Activated effector memory CD4-positive, alpha-beta T cell treated with anti-CD3 and anti-CD28 coated beads, Interleukin-2, amount 50 U/mL, for 16 hours (primary cell): Measurements from ENCODE around the gene DPP7.
A peak's percentile ranks its signal among the peaks of the same experiment; 100 is the strongest.
"Not testable (repeated sequence)": the region's sequence is repeated elsewhere in the genome, so short reads cannot be mapped to it uniquely, and the experiment has no call there.

ENCODE experiments used
- DNase-seq: peaks from one replicate; pipeline ENCODE4 v3.0.0-alpha.2; 2020

DPP7 gene

DNA sequence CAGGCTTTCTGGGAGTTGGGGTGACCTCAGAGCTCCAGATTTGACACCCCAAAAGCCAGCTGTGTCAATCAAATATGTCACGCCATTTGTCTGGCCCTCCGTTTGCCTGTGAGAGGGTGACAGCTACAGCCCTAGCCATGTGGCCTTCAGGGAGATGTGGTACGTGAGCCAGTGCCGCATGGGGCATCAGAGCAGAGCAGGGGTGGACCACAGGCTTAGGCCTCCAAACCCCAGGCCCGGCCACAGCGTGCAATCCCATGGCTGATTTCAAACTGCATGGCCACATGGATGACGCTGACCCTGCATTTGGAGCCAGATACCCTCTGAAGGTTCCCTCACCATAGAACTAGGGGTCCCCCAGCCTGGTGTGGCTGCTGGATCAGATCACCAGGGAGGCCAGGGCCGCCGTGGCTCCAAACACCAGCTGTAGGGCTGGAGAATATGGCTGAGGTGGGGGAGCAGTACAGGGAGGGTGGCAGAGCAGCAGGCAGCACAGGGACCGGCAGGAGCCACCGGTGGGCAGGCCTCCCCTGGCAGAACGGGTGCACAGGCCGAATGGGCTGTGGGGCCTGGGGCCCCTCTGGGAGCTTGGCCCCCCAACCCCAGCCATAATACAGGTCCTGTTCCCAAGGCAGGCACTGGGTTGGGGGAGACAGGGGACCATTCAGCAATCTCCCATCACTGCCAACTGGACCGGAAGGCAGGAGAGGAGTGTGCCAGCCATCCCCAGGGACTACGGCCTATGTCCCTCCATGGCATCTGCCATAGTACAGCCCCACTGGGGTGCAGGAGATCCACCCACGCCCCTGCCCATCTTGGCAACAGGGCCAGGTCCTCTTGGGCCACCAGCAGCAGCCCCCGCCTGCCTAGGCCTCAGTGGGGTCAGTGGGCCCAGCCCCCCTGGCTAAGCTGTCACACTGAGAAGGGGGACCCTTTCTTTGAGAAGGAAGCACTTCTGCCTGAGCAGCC is 45.7 kb downstream of the DPP7 start:
- no peak for DNase-seq

DNA sequence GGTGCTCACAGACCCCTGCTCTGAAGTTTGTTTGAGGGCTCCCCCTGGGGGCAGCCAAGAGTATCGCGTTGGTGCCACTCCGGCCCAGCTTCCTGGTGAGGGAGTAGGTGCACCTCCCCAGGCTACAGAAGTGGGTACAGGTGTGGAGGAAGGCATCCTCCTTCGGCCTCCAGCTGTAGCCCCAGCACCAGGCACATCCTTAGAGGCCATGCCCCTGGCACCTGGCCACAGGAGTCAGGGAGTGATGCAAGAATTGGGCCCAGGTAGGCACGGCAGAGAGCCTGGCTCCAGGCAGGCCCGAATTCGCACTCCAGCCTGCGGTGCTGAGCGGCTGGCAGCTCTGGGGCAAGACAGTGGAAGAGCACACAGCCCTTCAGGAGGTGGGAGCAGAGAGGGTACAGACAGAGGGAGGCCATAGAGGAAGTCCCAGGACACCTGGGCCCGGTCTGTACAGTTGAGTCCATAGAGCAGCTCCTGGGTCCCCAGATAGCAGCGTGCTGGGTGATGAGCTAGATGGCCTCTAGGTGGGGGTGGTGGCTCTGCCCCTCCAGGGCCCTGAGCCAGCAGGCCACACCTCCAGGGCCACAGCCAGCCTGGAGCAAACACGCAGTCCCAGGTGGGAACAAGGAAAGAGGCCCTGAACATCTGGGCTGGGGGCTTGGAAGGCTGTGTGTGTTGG is 46.5 kb downstream of the DPP7 start:
- DNase-seq = peak; percentile 95

DNA sequence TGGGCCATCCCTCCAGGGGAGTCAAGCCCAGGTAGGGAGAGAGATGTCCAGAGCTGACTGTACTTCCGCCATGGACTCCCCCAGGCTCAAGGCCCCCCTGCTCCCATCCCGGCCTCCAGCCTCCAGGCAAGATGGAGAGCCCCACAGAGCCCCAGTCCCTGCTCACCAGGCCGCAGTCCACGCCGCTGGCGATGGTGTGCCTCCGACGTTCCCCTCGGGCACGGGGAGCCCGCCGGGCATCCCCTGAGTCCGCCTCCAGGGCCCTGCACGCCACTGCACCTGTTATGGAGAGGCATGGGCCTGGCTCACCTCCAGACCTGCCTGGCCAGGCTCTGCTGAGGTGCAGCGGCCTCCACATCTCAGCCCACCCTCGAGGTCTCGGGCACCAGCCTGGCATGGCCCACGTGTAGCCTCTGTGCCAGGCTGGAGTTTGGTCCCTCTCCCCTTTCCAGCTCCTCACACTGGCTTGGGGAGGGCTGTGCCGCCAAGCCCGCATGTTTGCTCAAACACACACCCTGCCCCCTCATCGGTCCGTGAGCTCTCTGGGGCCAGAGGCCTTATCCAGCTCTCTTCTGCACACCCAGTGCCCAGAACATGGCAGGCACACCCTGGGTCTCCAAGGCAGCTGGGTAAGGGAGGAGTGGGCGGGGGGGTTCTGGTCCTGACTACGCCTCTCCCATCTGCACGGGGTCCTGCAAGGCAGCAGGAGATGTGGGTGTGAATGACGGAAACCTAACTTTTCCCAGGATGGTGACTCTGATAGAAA is 48.3 kb downstream of the DPP7 start:
- no peak for DNase-seq

DNA sequence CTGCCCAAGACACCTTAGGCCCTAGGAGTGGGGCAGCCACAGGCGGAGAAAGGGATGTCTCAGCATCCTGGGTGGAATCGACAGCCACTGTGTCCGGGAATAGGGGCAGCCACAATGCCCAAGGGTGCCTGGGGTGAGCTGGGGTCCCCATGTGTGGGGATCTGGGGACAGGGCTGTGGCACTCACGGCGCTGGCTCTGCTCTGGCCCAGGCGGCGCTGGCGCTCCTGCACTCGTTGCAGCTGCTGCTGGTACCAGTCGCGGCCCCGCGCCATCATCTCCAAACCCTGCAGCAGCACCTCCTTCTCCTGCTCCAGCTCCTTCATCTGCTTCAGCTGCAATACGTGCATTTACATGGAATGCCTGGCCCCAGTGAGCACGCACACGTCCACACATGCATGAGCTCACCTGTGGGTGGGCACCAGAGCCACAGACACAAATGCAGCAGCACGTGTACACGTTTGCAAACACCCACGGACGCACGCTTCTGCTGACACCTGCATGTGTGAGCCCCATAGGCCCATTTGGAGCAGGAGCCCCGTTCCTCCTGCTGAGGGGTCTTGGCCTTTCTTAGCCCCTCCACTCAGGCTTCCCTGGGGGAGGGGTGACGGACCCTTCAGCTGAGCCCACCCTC is 49.1 kb downstream of the DPP7 start:
- no peak for DNase-seq

DNA sequence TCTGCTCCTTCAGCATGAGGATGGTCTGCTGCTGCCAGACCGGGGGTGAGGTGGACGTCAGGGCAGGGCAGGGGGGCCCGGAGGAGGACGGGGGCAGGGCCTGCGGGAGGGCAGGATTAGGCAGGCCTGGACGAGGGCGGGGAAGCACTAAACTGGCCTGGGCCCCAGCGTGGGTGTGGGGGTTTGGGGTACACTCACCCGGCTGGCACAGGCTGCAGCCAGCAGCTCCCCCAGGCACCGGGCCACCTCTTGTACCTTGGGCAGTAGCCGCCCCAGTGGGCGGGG is 49.7 kb downstream of the DPP7 start:
- DNase-seq = no peak

DNA sequence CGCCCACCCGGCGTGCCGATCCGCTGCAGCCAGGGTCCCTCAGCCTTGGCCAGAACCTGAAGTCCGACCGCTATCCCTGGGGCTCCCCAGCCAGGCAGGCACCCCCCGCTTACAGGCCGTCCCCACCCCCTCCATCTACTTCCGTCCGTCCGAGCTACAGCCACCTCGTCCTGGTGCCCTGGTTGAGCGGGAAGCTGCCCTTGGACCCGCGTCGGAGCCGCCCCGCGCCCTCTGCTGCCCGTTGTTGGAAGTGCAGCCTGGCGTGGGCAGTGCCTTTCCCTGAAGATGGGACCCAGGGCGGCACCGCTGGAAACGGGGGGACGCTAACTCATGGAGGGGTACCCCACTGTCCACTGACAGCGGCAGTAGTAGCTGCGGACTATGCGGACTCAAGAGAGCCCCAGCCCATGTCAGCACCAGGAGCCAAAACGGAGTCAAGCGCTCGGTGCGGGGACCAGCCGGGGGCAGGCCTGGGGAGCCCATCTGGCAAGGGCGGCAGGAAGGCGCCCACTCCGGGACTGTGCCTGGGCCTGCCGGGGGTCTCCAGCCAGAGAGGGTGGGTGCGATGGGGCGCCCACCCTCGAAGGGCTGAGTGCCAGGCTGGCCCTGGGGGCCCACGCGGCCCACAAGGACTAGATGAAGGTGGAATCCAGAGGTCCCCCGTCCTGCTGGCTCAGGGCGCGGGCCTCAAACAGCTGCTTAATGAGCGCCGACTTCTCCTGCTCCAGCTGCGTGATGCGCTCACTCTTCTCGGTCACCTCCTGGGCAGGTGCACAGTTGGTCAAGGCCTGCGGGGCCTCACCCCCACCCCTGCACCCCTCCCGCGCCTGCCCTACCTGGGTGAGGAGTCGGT is 50.3 kb downstream of the DPP7 start:
- DNase-seq = peak; percentile 88

DNA sequence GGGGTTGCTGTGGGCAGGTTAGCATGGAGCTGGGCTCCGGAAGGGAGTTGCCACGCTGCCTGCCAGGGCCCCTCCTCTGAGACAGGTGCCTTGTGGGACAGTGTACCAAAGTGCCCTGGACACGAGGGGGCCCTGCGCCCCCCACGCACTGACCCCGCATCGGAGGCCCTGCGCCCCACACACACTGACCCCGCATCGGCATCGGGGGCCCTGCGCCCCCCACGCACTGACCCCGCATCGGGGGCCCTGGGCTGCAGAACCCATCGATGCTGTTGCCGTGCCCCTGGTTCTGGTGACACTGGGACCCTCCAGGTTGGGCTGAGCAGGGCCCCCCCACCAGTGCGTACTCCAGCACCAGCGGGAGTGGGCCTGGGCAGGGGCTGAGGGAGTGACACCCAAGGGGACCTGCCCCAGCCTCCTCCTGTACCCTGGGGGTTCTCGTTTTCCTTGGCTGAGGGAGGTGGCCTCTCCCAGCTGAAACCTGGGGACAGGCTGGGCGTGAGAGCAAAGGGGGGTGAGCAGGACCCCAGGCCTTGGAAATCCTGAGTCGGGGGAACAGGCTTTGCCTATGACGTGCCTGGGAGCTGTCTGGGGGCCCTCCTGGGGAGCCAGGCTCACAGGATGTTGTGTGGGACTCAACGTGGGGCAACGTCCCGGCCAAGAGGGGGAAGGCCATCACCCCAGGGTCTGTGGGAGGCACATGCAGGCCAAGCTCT is 51.1 kb downstream of the DPP7 start:
- no peak for DNase-seq

DNA sequence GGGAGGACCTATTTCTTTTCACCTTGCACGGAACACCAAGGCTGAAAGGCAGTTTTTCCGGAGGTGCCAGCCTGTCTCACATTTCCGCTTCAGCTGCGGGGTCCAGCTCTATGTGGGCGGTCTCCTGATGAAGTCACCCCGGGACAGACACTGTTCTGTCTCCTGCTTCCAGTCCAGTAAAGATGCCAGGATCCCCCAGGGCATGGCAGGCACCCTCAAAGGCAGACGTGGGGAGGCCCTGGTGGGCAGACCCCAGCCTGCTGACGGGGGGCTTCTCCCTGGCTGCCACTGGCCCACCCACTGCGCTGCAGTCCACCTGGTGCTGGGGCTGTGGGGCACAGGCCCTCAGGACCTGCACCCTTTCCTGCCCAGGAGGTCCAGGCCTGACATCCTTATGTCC is 51.7 kb downstream of the DPP7 start:
- DNase-seq = not testable (repeated sequence)

DNA sequence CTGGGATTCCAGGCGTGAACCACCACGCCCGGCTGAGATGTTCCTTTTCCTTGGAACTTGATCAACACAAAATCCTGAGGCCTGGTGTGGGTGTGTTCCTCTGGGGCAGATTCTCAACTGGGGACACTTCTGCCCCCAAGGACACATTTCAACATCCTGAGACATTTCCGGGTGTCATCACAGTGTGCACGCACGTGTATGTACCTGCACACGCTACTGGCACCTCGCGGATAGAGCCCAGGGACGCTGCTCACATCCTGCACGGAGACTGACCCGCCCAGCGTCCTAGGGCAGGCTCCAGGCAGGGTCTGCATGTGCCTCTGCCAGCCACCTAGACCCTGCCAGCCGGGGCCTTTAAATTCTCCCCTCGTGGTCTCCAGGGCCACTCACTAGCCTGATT is 52.1 kb downstream of the DPP7 start:
- DNase-seq = no peak
